Measurements from ENCODE around the gene TJP2.
"Not testable (repeated sequence)": the region's sequence is repeated elsewhere in the genome, so short reads cannot be mapped to it uniquely, and the experiment has no call there.

TJP2 gene

GRCh38 chr9:69297300-69297980 lies 123.4 kb downstream of the TJP2 start:
- Histone ChIP-seq H3K9ac (ENCODE audit: low read length) (no peak overlapping the region), H3K27ac (ENCODE audit: low read depth, low read length) (no peak overlapping the region), H3K4me3 (ENCODE audit: low read depth in 1 of 2, low read length in 2 of 2) (no peak overlapping the region), H3K27me3 (ENCODE audit: control insufficient read depth in 1 of 2, insufficient read depth in 2 of 2, low read length in 2 of 2) (no peaks in the 10 kb centered on the region), H3K9me3 (ENCODE audit: low read length) (no peaks in the 10 kb centered on the region), H3K36me3 (ENCODE audit: insufficient read depth, low read length) (no peaks in the 10 kb centered on the region), H3K4me1 (ENCODE audit: insufficient read depth, low read length) (peaks cover 5% of the 10 kb centered on the region)

GRCh38 chr9:69299315-69299714 lies 125.2 kb downstream of the TJP2 start:
- Histone ChIP-seq H3K9ac (ENCODE audit: low read length) (no peak overlapping the region), H3K4me1 (ENCODE audit: insufficient read depth, low read length) (peaks cover 5% of the 10 kb centered on the region), H3K27me3 (ENCODE audit: control insufficient read depth in 1 of 2, insufficient read depth in 2 of 2, low read length in 2 of 2) (no peaks in the 10 kb centered on the region), H3K4me3 (ENCODE audit: low read depth in 1 of 2, low read length in 2 of 2) (no peak overlapping the region), H3K36me3 (ENCODE audit: insufficient read depth, low read length) (no peaks in the 10 kb centered on the region), H3K27ac (ENCODE audit: low read depth, low read length) (no peak overlapping the region), H3K9me3 (ENCODE audit: low read length) (no peaks in the 10 kb centered on the region)

GRCh38 chr9:69299826-69300225 lies 125.7 kb downstream of the TJP2 start:
- H3K27ac ChIP-seq (ENCODE audit: low read depth, low read length), result no peak overlapping the region

GRCh38 chr9:69303331-69303730 lies 129.3 kb downstream of the TJP2 start:
- Histone ChIP-seq H3K4me3 (ENCODE audit: low read depth in 1 of 2, low read length in 2 of 2) (no peak overlapping the region), H3K4me1 (ENCODE audit: insufficient read depth, low read length) (peaks cover 11% of the 10 kb centered on the region), H3K9me3 (ENCODE audit: low read length) (no peaks in the 10 kb centered on the region), H3K27me3 (ENCODE audit: control insufficient read depth in 1 of 2, insufficient read depth in 2 of 2, low read length in 2 of 2) (no peaks in the 10 kb centered on the region), H3K27ac (ENCODE audit: low read depth, low read length) (no peak overlapping the region), H3K36me3 (ENCODE audit: insufficient read depth, low read length) (no peaks in the 10 kb centered on the region), H3K9ac (ENCODE audit: low read length) (no peak overlapping the region)

More at GRCh38 chr9:69299826-69300225, 125.7 kb downstream of the TJP2 start:
- no peak overlapping the region for H3K9ac ChIP-seq (ENCODE audit: low read length)
- no peaks in the 10 kb centered on the region for H3K36me3 ChIP-seq (ENCODE audit: insufficient read depth, low read length)
- H3K4me1 ChIP-seq (ENCODE audit: insufficient read depth, low read length), result peaks cover 5% of the 10 kb centered on the region
- H3K9me3 ChIP-seq (ENCODE audit: low read length), result no peaks in the 10 kb centered on the region
- no peak overlapping the region for H3K4me3 ChIP-seq (ENCODE audit: low read depth in 1 of 2, low read length in 2 of 2)
- no peaks in the 10 kb centered on the region for H3K27me3 ChIP-seq (ENCODE audit: control insufficient read depth in 1 of 2, insufficient read depth in 2 of 2, low read length in 2 of 2)

- not testable (repeated sequence) for H3K4me3 ChIP-seq (ENCODE audit: low read depth in 1 of 2, low read length in 2 of 2); H3K27ac ChIP-seq (ENCODE audit: low read depth, low read length)
Observed at GRCh38 chr9:69306895-69307445, 132.9 kb downstream of the TJP2 start.

GRCh38 chr9:69307446-69308205 lies 133.5 kb downstream of the TJP2 start:
- Histone ChIP-seq H3K9me3 (ENCODE audit: low read length) (no peaks in the 10 kb centered on the region), H3K27ac (ENCODE audit: low read depth, low read length) (no peak overlapping the region), H3K36me3 (ENCODE audit: insufficient read depth, low read length) (no peaks in the 10 kb centered on the region), H3K9ac (ENCODE audit: low read length) (no peak overlapping the region), H3K27me3 (ENCODE audit: control insufficient read depth in 1 of 2, insufficient read depth in 2 of 2, low read length in 2 of 2) (no peaks in the 10 kb centered on the region), H3K4me3 (ENCODE audit: low read depth in 1 of 2, low read length in 2 of 2) (no peak overlapping the region), H3K4me1 (ENCODE audit: insufficient read depth, low read length) (peaks cover 12% of the 10 kb centered on the region)

More at GRCh38 chr9:69306895-69307445, 132.9 kb downstream of the TJP2 start:
- H3K9ac ChIP-seq (ENCODE audit: low read length); H3K9me3 ChIP-seq (ENCODE audit: low read length); H3K36me3 ChIP-seq (ENCODE audit: insufficient read depth, low read length); H3K27me3 ChIP-seq (ENCODE audit: control insufficient read depth in 1 of 2, insufficient read depth in 2 of 2, low read length in 2 of 2): not testable (repeated sequence)
- H3K4me1 ChIP-seq (ENCODE audit: insufficient read depth, low read length), result peaks cover 12% of the 10 kb centered on the region

- H3K27me3 ChIP-seq (ENCODE audit: control insufficient read depth in 1 of 2, insufficient read depth in 2 of 2, low read length in 2 of 2), result no peaks in the 10 kb centered on the region
- peaks cover 12% of the 10 kb centered on the region for H3K4me1 ChIP-seq (ENCODE audit: insufficient read depth, low read length)
- no peak overlapping the region for H3K9ac ChIP-seq (ENCODE audit: low read length)
- no peak overlapping the region for H3K4me3 ChIP-seq (ENCODE audit: low read depth in 1 of 2, low read length in 2 of 2)
- H3K36me3 ChIP-seq (ENCODE audit: insufficient read depth, low read length), result no peaks in the 10 kb centered on the region
- H3K27ac ChIP-seq (ENCODE audit: low read depth, low read length), result no peak overlapping the region
- no peaks in the 10 kb centered on the region for H3K9me3 ChIP-seq (ENCODE audit: low read length)
Observed at GRCh38 chr9:69308206-69308931, 134.3 kb downstream of the TJP2 start.

GRCh38 chr9:69313175-69313574 lies 139.1 kb downstream of the TJP2 start:
- peaks cover 3% of the 10 kb centered on the region for H3K4me1 ChIP-seq (ENCODE audit: insufficient read depth, low read length)
- no peaks in the 10 kb centered on the region for H3K27me3 ChIP-seq (ENCODE audit: control insufficient read depth in 1 of 2, insufficient read depth in 2 of 2, low read length in 2 of 2)
- no peaks in the 10 kb centered on the region for H3K36me3 ChIP-seq (ENCODE audit: insufficient read depth, low read length)
- H3K9me3 ChIP-seq (ENCODE audit: low read length), result no peaks in the 10 kb centered on the region
- H3K27ac ChIP-seq (ENCODE audit: low read depth, low read length), result no peak overlapping the region
- no peak overlapping the region for H3K9ac ChIP-seq (ENCODE audit: low read length)
- H3K4me3 ChIP-seq (ENCODE audit: low read depth in 1 of 2, low read length in 2 of 2), result no peak overlapping the region

- Histone ChIP-seq H3K9ac (ENCODE audit: low read length) (no peak overlapping the region), H3K27ac (ENCODE audit: low read depth, low read length) (no peak overlapping the region), H3K36me3 (ENCODE audit: insufficient read depth, low read length) (no peaks in the 10 kb centered on the region), H3K4me3 (ENCODE audit: low read depth in 1 of 2, low read length in 2 of 2) (no peak overlapping the region), H3K4me1 (ENCODE audit: insufficient read depth, low read length) (no peaks in the 10 kb centered on the region), H3K9me3 (ENCODE audit: low read length) (no peaks in the 10 kb centered on the region), H3K27me3 (ENCODE audit: control insufficient read depth in 1 of 2, insufficient read depth in 2 of 2, low read length in 2 of 2) (no peaks in the 10 kb centered on the region)
Observed at GRCh38 chr9:69314547-69314946, 140.5 kb downstream of the TJP2 start.

GRCh38 chr9:69317081-69317480 lies 143.0 kb downstream of the TJP2 start:
- Histone ChIP-seq H3K9ac (ENCODE audit: low read length) (no peak overlapping the region), H3K36me3 (ENCODE audit: insufficient read depth, low read length) (no peaks in the 10 kb centered on the region), H3K27me3 (ENCODE audit: control insufficient read depth in 1 of 2, insufficient read depth in 2 of 2, low read length in 2 of 2) (no peaks in the 10 kb centered on the region), H3K4me1 (ENCODE audit: insufficient read depth, low read length) (no peaks in the 10 kb centered on the region), H3K27ac (ENCODE audit: low read depth, low read length) (no peak overlapping the region), H3K4me3 (ENCODE audit: low read depth in 1 of 2, low read length in 2 of 2) (no peak overlapping the region), H3K9me3 (ENCODE audit: low read length) (no peaks in the 10 kb centered on the region)

GRCh38 chr9:69317894-69318293 lies 143.8 kb downstream of the TJP2 start:
- Histone ChIP-seq H3K4me3 (ENCODE audit: low read depth in 1 of 2, low read length in 2 of 2) (no peak overlapping the region), H3K9me3 (ENCODE audit: low read length) (no peaks in the 10 kb centered on the region), H3K27me3 (ENCODE audit: control insufficient read depth in 1 of 2, insufficient read depth in 2 of 2, low read length in 2 of 2) (no peaks in the 10 kb centered on the region), H3K27ac (ENCODE audit: low read depth, low read length) (no peak overlapping the region), H3K9ac (ENCODE audit: low read length) (no peak overlapping the region), H3K36me3 (ENCODE audit: insufficient read depth, low read length) (no peaks in the 10 kb centered on the region), H3K4me1 (ENCODE audit: insufficient read depth, low read length) (no peaks in the 10 kb centered on the region)

Measured in muscle layer of colon (tissue), 2 donors.